OCI-LY1 (cell line): ENCODE results near the gene WNT8A.

Experiments used
- H2AFZ ChIP-seq: fragments of 200-600 bp; sonication (generic), shearing (Covaris generic); 2 replicates; pipeline ENCODE4 v1.6.0; 2014; ENCODE audit warnings: antibody characterized with exemption, mild to moderate bottlenecking, low read length
- H3F3A ChIP-seq: fragments of 200-600 bp; sonication (generic), shearing (Covaris generic); 2 replicates; pipeline ENCODE4 v1.6.0; 2014; ENCODE audit warnings: mild to moderate bottlenecking, antibody characterized with exemption, low read length, moderate library complexity; ENCODE audit not compliant: insufficient read depth
- H3K27ac ChIP-seq: fragments of 200-600 bp; sonication (generic); 2 replicates; pipeline ENCODE4 v1.5.1; 2014; ENCODE audit warnings: low read length, mixed run types, mild to moderate bottlenecking, low read depth; ENCODE audit not compliant: poor library complexity, severe bottlenecking
- H3K27me3 ChIP-seq: fragments of 200-600 bp; sonication (generic); 2 replicates; pipeline ENCODE4 v1.6.0; 2014; ENCODE audit warnings: antibody characterized with exemption, mild to moderate bottlenecking, low read length, moderate library complexity; ENCODE audit not compliant: insufficient read depth
- H3K36me3 ChIP-seq: fragments of 200-600 bp; sonication (generic); 2 replicates; pipeline ENCODE4 v1.6.1; 2014; ENCODE audit warnings: mild to moderate bottlenecking, antibody characterized with exemption, low read length, moderate library complexity, mixed read lengths; ENCODE audit not compliant: insufficient read depth
- H3K4me1 ChIP-seq: fragments of 200-600 bp; sonication (generic); 2 replicates; pipeline ENCODE4 v1.5.1; 2014; ENCODE audit warnings: mild to moderate bottlenecking, low read length, moderate library complexity; ENCODE audit not compliant: insufficient read depth, severe bottlenecking
- H3K4me2 ChIP-seq: fragments of 200-600 bp; sonication (generic), shearing (Covaris generic); 2 replicates; pipeline ENCODE4 v1.6.1; 2014; ENCODE audit warnings: low read length
- H3K4me3 ChIP-seq: fragments of 200-600 bp; sonication (generic); 2 replicates; pipeline ENCODE4 v1.5.1; 2014; ENCODE audit warnings: low read length, low read depth, mild to moderate bottlenecking, mixed read lengths; ENCODE audit not compliant: poor library complexity, severe bottlenecking
- H3K79me2 ChIP-seq: fragments of 200-600 bp; shearing (Covaris generic); 2 replicates; pipeline ENCODE4 v1.6.1; 2016; ENCODE audit warnings: mixed run types, low read length, mixed read lengths; ENCODE audit not compliant: insufficient read depth
- H3K9ac ChIP-seq: fragments of 200-600 bp; sonication (generic), shearing (Covaris generic); 2 replicates; pipeline ENCODE4 v1.6.1; 2014; ENCODE audit warnings: mild to moderate bottlenecking, low read length, mixed read lengths
- H3K9me2 ChIP-seq: fragments of 200-600 bp; sonication (generic), shearing (Covaris generic); 2 replicates; pipeline ENCODE4 v1.6.1; 2014; ENCODE audit warnings: low read depth, mild to moderate bottlenecking, low read length, mixed read lengths
- H3K9me3 ChIP-seq: fragments of 200-600 bp; shearing (Covaris generic); 2 replicates; pipeline ENCODE4 v1.6.1; 2014; ENCODE audit warnings: low read length, mixed read lengths
- H4K20me1 ChIP-seq: fragments of 200-600 bp; sonication (generic), shearing (Covaris generic); 2 replicates; pipeline ENCODE4 v1.6.0; 2016; ENCODE audit warnings: mild to moderate bottlenecking, low read length; ENCODE audit not compliant: insufficient read depth
- CTCF ChIP-seq: fragments of 200-600 bp; sonication (generic), shearing (Covaris generic); IDR thresholded peaks from 2 replicates; pipeline ENCODE4 v1.5.1; 2017; ENCODE audit warnings: mild to moderate bottlenecking, antibody characterized with exemption, low read length, moderate library complexity, mixed read lengths
- EZH2 ChIP-seq: fragments of 200-600 bp; sonication (generic), shearing (Covaris generic); IDR thresholded peaks from 2 replicates; pipeline ENCODE4 v1.8.0; 2017; ENCODE audit warnings: borderline replicate concordance, mixed run types, mild to moderate bottlenecking, antibody characterized with exemption, low read length, moderate library complexity, mixed read lengths

WNT8A gene

GRCh38 chr5:138138949-138139780 is 55.3 kb downstream of the WNT8A start, which contains the start of gene NME5:
Gene NME5, minus strand, starts transcription at chr5:138139428. Its CDS starts 648 bp downstream, at chr5:138138780.
- H3K36me3 ChIP-seq, result no peaks in the 10 kb centered on the region
- H3K27me3 ChIP-seq, result no peaks in the 10 kb centered on the region
- H3K79me2 ChIP-seq, result no peaks in the 10 kb centered on the region
- H4K20me1 ChIP-seq, result no peaks in the 10 kb centered on the region
- peaks cover 10% of the 10 kb centered on the region for H3K4me1 ChIP-seq
- H3K4me3 ChIP-seq, result peak within 1 kb of the TSS; percentile 37
- no peak within 1 kb of the TSS for H2AFZ ChIP-seq
- H3K4me2 ChIP-seq, result peak within 1 kb of the TSS; percentile 58
- TF ChIP-seq EZH2 (no peak), CTCF (no peak)
- no peaks in the 10 kb centered on the region for H3F3A ChIP-seq
- H3K9me3 ChIP-seq, result no peaks in the 10 kb centered on the region
- no peaks in the 10 kb centered on the region for H3K9me2 ChIP-seq
- H3K9ac ChIP-seq, result no peak within 1 kb of the TSS
- H3K27ac ChIP-seq, result no peak within 1 kb of the TSS

- Histone ChIP-seq H3F3A (no peaks in the 10 kb centered on the region), H3K9me3 (no peaks in the 10 kb centered on the region), H3K79me2 (no peaks in the 10 kb centered on the region), H3K9me2 (no peaks in the 10 kb centered on the region), H3K27ac (no peak overlapping the region), H3K4me1 (peaks cover 10% of the 10 kb centered on the region), H4K20me1 (no peaks in the 10 kb centered on the region), H3K36me3 (no peaks in the 10 kb centered on the region), H3K4me2 (peak overlapping the region; percentile 58; the same call in 1 of the 2 replicates), H3K9ac (no peak overlapping the region), H3K27me3 (no peaks in the 10 kb centered on the region), H3K4me3 (peak overlapping the region; percentile 37), H2AFZ (no peak overlapping the region)
- no peak for TF ChIP-seq EZH2
- TF ChIP-seq CTCF, result no peak
Measured at GRCh38 chr5:138139781-138140090, 55.9 kb downstream of the WNT8A start.

GRCh38 chr5:138140268-138140667 is 56.4 kb downstream of the WNT8A start:
- Histone ChIP-seq H3K4me3 (no peak overlapping the region), H3K79me2 (no peaks in the 10 kb centered on the region), H3K36me3 (no peaks in the 10 kb centered on the region), H3K9me3 (no peaks in the 10 kb centered on the region), H3F3A (no peaks in the 10 kb centered on the region), H2AFZ (no peak overlapping the region), H3K27me3 (no peaks in the 10 kb centered on the region), H3K4me2 (no peak overlapping the region), H3K9me2 (no peaks in the 10 kb centered on the region), H3K27ac (no peak overlapping the region), H3K4me1 (peaks cover 10% of the 10 kb centered on the region), H4K20me1 (no peaks in the 10 kb centered on the region), H3K9ac (no peak overlapping the region)
- no peak for TF ChIP-seq EZH2
- no peak for TF ChIP-seq CTCF
